ENCODE measurements around the gene CDRT15.
"Not testable (repeated sequence)": the region's sequence is repeated elsewhere in the genome, so short reads cannot be mapped to it uniquely, and the experiment has no call there.

DNA sequence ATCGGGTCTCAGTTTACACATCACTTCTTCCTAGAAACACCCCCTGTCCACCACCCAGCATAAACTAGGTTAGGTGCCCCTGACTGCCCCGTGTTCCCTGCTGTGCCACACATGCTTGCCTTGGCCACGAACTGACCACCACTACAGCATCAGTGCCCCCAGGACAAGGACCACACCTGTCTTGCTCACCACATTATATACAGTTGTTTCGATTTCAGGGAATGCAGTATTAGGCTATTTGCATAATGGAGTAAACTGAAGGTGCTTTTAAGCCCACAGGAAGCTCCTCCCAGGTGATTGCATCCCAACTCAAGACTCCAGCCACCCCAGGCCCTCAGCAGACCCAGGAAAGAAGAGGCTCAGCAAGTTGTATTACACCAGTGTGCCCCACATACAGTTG lies 50.2 kb downstream of the CDRT15 start:
- TF ChIP-seq, protein P1, sequence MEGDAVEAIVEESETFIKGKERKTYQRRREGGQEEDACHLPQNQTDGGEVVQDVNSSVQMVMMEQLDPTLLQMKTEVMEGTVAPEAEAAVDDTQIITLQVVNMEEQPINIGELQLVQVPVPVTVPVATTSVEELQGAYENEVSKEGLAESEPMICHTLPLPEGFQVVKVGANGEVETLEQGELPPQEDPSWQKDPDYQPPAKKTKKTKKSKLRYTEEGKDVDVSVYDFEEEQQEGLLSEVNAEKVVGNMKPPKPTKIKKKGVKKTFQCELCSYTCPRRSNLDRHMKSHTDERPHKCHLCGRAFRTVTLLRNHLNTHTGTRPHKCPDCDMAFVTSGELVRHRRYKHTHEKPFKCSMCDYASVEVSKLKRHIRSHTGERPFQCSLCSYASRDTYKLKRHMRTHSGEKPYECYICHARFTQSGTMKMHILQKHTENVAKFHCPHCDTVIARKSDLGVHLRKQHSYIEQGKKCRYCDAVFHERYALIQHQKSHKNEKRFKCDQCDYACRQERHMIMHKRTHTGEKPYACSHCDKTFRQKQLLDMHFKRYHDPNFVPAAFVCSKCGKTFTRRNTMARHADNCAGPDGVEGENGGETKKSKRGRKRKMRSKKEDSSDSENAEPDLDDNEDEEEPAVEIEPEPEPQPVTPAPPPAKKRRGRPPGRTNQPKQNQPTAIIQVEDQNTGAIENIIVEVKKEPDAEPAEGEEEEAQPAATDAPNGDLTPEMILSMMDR (IDR thresholded peaks at IDR 0.05): not testable (repeated sequence)
- TF ChIP-seq POLR2A (IDR thresholded peaks at IDR 0.05): not testable (repeated sequence)
